ENCODE data around the gene ZNF300.

ZNF300 gene

DNA sequence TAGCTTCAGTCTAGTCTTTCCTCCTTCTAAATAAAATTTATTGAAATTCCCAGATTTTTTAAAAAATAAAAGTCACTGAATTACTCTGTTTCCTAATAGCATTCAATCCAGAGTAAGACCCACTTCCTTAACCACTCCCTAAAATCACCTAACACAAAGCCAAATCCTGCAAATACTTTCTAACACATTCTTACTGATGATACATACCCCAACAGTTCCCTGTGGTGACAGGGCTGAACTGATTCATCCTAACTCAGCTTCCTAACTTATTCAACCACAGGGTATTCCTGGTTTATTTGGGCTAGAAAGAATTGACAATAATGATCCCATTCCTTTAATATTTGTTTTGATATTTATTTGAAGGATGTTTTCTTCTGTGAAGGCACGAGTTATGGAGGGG lies 40.7 kb upstream of the ZNF300 start:
- H3K14ac ChIP-seq (ENCODE audit: low read length): no peak overlapping the region
- no peak overlapping the region for H3K4me3 ChIP-seq (ENCODE audit: low read length in 2 of 2)
- H3K4ac ChIP-seq (ENCODE audit: low read length): no peak overlapping the region
- H3K4me1 ChIP-seq (ENCODE audit: control insufficient read depth in 2 of 2, insufficient read depth in 1 of 2, low read depth in 1 of 2, low read length in 2 of 2): no peaks in the 10 kb centered on the region
- no peak overlapping the region for H3K4me2 ChIP-seq (ENCODE audit: insufficient read depth, low read length, poor library complexity, severe bottlenecking)
- H2BK12ac ChIP-seq (ENCODE audit: low read length): no peak overlapping the region
- no peak overlapping the region for H2AK5ac ChIP-seq (ENCODE audit: low read depth, low read length)
- no peak overlapping the region for H3K18ac ChIP-seq (ENCODE audit: low read length)
- no peak overlapping the region for H2BK5ac ChIP-seq (ENCODE audit: low read length)
- H3K79me1 ChIP-seq (ENCODE audit: low read depth, low read length): no peaks in the 10 kb centered on the region
- H2AFZ ChIP-seq (ENCODE audit: low read length): no peak overlapping the region
- peaks cover 0 to 3% (median 0%) of the 10 kb centered on the region in 3 experiments for H3K27me3 ChIP-seq (ENCODE audit: control insufficient read depth in 3 of 3, insufficient read depth in 3 of 3, low read depth in 1 of 3, low read length in 3 of 3)
- no peak overlapping the region for H2BK120ac ChIP-seq (ENCODE audit: low read depth, low read length)
- peaks cover 7 to 21% of the 10 kb centered on the region in 2 donors for H3K9me3 ChIP-seq (replicated peaks in 1 of 2; ENCODE audit: control insufficient read depth in 2 of 2, insufficient read depth in 1 of 2, low read depth in 1 of 2, low read length in 2 of 2)
- no peaks in the 10 kb centered on the region for H3K36me3 ChIP-seq (replicated peaks in 1 of 2; ENCODE audit: control insufficient read depth in 2 of 2, insufficient read depth in 2 of 2, low read length in 2 of 2)
- H3K23ac ChIP-seq (ENCODE audit: low read depth, low read length, poor library complexity): no peak overlapping the region
- H3K9ac ChIP-seq (ENCODE audit: low read depth, low read length, poor library complexity): no peak overlapping the region
- no peak overlapping the region for H2BK15ac ChIP-seq (ENCODE audit: low read length)
- WGBS, 2 donors (ENCODE audit: extremely low coverage in 2 of 2, insufficient read length in 2 of 2, insufficient replicate concordance in 1 of 2): no CpG with 5 or more reads among the region's 1 CpG
- H4K8ac ChIP-seq (ENCODE audit: low read depth, low read length): no peak overlapping the region
- no peak for DNase-seq (ENCODE audit: low spot score)
- H3K27ac ChIP-seq (replicated peaks; ENCODE audit: low read length): no peak overlapping the region
- no peak overlapping the region for H4K91ac ChIP-seq (ENCODE audit: low read depth, low read length, poor library complexity)

- no peak overlapping the region for H2BK15ac ChIP-seq (ENCODE audit: low read length)
- H3K36me3 ChIP-seq (replicated peaks in 1 of 2; ENCODE audit: control insufficient read depth in 2 of 2, insufficient read depth in 2 of 2, low read length in 2 of 2): no peaks in the 10 kb centered on the region
Measured at GRCh38 chr5:150931368-150931965, 26.7 kb upstream of the ZNF300 start.

DNA sequence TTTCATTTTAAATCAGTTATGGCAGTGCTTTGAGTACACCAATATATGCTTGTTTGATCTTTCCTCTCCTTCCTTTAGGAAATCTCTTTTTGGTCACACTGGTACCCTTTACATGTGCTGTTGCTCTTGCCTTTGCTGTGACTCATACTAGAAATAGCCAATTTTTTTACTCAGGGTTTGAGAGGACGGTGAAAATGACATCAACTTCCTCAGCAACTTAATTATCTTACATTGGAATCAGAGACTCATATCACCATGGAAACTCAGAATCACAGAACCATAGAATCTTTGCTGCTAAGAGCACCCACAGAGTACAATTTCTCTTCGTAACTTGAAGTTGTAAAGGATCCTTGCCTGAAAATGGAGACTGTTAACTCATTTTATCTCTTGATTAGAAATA lies 13.8 kb upstream of the ZNF300 start:
- Histone ChIP-seq H4K91ac (ENCODE audit: low read depth, low read length, poor library complexity) (no peak overlapping the region), H3K23ac (ENCODE audit: low read depth, low read length, poor library complexity) (no peak overlapping the region), H3K27me3 (ENCODE audit: control insufficient read depth in 3 of 3, insufficient read depth in 3 of 3, low read depth in 1 of 3, low read length in 3 of 3) (no peaks in the 10 kb centered on the region), H3K4me2 (ENCODE audit: insufficient read depth, low read length, poor library complexity, severe bottlenecking) (no peak overlapping the region), H3K18ac (ENCODE audit: low read length) (no peak overlapping the region), H3K36me3 (replicated peaks in 1 of 2; ENCODE audit: control insufficient read depth in 2 of 2, insufficient read depth in 2 of 2, low read length in 2 of 2) (no peaks in the 10 kb centered on the region), H3K27ac (replicated peaks; ENCODE audit: low read length) (no peak overlapping the region), H3K4me1 (ENCODE audit: control insufficient read depth in 2 of 2, insufficient read depth in 1 of 2, low read depth in 1 of 2, low read length in 2 of 2) (no peaks in the 10 kb centered on the region), H3K9ac (ENCODE audit: low read depth, low read length, poor library complexity) (no peak overlapping the region), H3K4me3 (ENCODE audit: low read length in 2 of 2) (no peak overlapping the region), H3K4ac (ENCODE audit: low read length) (no peak overlapping the region), H2BK15ac (ENCODE audit: low read length) (no peak overlapping the region), H2BK5ac (ENCODE audit: low read length) (no peak overlapping the region), H2BK120ac (ENCODE audit: low read depth, low read length) (no peak overlapping the region), H3K14ac (ENCODE audit: low read length) (no peak overlapping the region), H2AK5ac (ENCODE audit: low read depth, low read length) (no peak overlapping the region), H4K8ac (ENCODE audit: low read depth, low read length) (no peak overlapping the region), H2BK12ac (ENCODE audit: low read length) (no peak overlapping the region), H3K79me1 (ENCODE audit: low read depth, low read length) (no peaks in the 10 kb centered on the region), H3K9me3 (replicated peaks in 1 of 2; ENCODE audit: control insufficient read depth in 2 of 2, insufficient read depth in 1 of 2, low read depth in 1 of 2, low read length in 2 of 2) (peaks cover 3 to 7% of the 10 kb centered on the region in 2 donors), H2AFZ (ENCODE audit: low read length) (no peak overlapping the region)
- no CpG with 5 or more reads among the region's 2 CpGs for WGBS, 2 donors (ENCODE audit: extremely low coverage in 2 of 2, insufficient read length in 2 of 2, insufficient replicate concordance in 1 of 2)
- DNase-seq (ENCODE audit: low spot score): no peak

More at GRCh38 chr5:150931368-150931965, 26.7 kb upstream of the ZNF300 start:
- H3K9me3 ChIP-seq (replicated peaks in 1 of 2; ENCODE audit: control insufficient read depth in 2 of 2, insufficient read depth in 1 of 2, low read depth in 1 of 2, low read length in 2 of 2): peaks cover 20 to 50% of the 10 kb centered on the region in 2 donors
- DNase-seq (ENCODE audit: low spot score): no peak
- no peaks in the 10 kb centered on the region for H3K4me1 ChIP-seq (ENCODE audit: control insufficient read depth in 2 of 2, insufficient read depth in 1 of 2, low read depth in 1 of 2, low read length in 2 of 2)
- no peak overlapping the region for H3K23ac ChIP-seq (ENCODE audit: low read depth, low read length, poor library complexity)
- H4K8ac ChIP-seq (ENCODE audit: low read depth, low read length): no peak overlapping the region
- H3K79me1 ChIP-seq (ENCODE audit: low read depth, low read length): no peaks in the 10 kb centered on the region
- no peak overlapping the region for H4K91ac ChIP-seq (ENCODE audit: low read depth, low read length, poor library complexity)
- H2AFZ ChIP-seq (ENCODE audit: low read length): no peak overlapping the region
- H3K14ac ChIP-seq (ENCODE audit: low read length): no peak overlapping the region
- H2BK5ac ChIP-seq (ENCODE audit: low read length): no peak overlapping the region
- no peak overlapping the region for H3K4me3 ChIP-seq (ENCODE audit: low read length in 2 of 2)
- no peak overlapping the region for H3K9ac ChIP-seq (ENCODE audit: low read depth, low read length, poor library complexity)
- no peak overlapping the region for H2AK5ac ChIP-seq (ENCODE audit: low read depth, low read length)
- H3K27ac ChIP-seq (replicated peaks; ENCODE audit: low read length): no peak overlapping the region
- no peak overlapping the region for H3K4me2 ChIP-seq (ENCODE audit: insufficient read depth, low read length, poor library complexity, severe bottlenecking)
- no peak overlapping the region for H3K4ac ChIP-seq (ENCODE audit: low read length)
- no peak overlapping the region for H2BK12ac ChIP-seq (ENCODE audit: low read length)
- H2BK120ac ChIP-seq (ENCODE audit: low read depth, low read length): no peak overlapping the region
- no peak overlapping the region for H3K18ac ChIP-seq (ENCODE audit: low read length)
- peaks cover 0 to 2% (median 0%) of the 10 kb centered on the region in 3 experiments for H3K27me3 ChIP-seq (ENCODE audit: control insufficient read depth in 3 of 3, insufficient read depth in 3 of 3, low read depth in 1 of 3, low read length in 3 of 3)

GRCh38 chr5:150912312-150912814 lies 7.6 kb upstream of the ZNF300 start:
- Histone ChIP-seq H3K36me3 (replicated peaks in 1 of 2; ENCODE audit: control insufficient read depth in 2 of 2, insufficient read depth in 2 of 2, low read length in 2 of 2) (no peaks in the 10 kb centered on the region), H2AK5ac (ENCODE audit: low read depth, low read length) (no peak overlapping the region), H4K8ac (ENCODE audit: low read depth, low read length) (no peak overlapping the region), H2AFZ (ENCODE audit: low read length) (no peak overlapping the region), H3K4ac (ENCODE audit: low read length) (no peak overlapping the region), H3K4me3 (ENCODE audit: low read length in 2 of 2) (no peak overlapping the region), H3K79me1 (ENCODE audit: low read depth, low read length) (no peaks in the 10 kb centered on the region), H3K4me2 (ENCODE audit: insufficient read depth, low read length, poor library complexity, severe bottlenecking) (no peak overlapping the region), H3K27ac (replicated peaks; ENCODE audit: low read length) (no peak overlapping the region), H3K14ac (ENCODE audit: low read length) (no peak overlapping the region), H3K18ac (ENCODE audit: low read length) (no peak overlapping the region), H2BK15ac (ENCODE audit: low read length) (no peak overlapping the region), H2BK12ac (ENCODE audit: low read length) (no peak overlapping the region), H3K27me3 (ENCODE audit: control insufficient read depth in 3 of 3, insufficient read depth in 3 of 3, low read depth in 1 of 3, low read length in 3 of 3) (no peaks in the 10 kb centered on the region), H2BK5ac (ENCODE audit: low read length) (no peak overlapping the region), H3K9ac (ENCODE audit: low read depth, low read length, poor library complexity) (no peak overlapping the region), H2BK120ac (ENCODE audit: low read depth, low read length) (no peak overlapping the region), H3K23ac (ENCODE audit: low read depth, low read length, poor library complexity) (no peak overlapping the region), H3K4me1 (ENCODE audit: control insufficient read depth in 2 of 2, insufficient read depth in 1 of 2, low read depth in 1 of 2, low read length in 2 of 2) (no peaks in the 10 kb centered on the region), H4K91ac (ENCODE audit: low read depth, low read length, poor library complexity) (no peak overlapping the region), H3K9me3 (replicated peaks in 1 of 2; ENCODE audit: control insufficient read depth in 2 of 2, insufficient read depth in 1 of 2, low read depth in 1 of 2, low read length in 2 of 2) (peaks cover 12 to 13% of the 10 kb centered on the region in 2 donors)
- no CpG with 5 or more reads among the region's 2 CpGs for WGBS, 2 donors (ENCODE audit: extremely low coverage in 2 of 2, insufficient read length in 2 of 2, insufficient replicate concordance in 1 of 2)
- no peak for DNase-seq (ENCODE audit: low spot score)

Measured in neuronal stem cell (in vitro differentiated cells).